HG03571 (cell line): ENCODE data around the gene TMEM60.
"Not testable (repeated sequence)": the region's sequence is repeated elsewhere in the genome, so short reads cannot be mapped to it uniquely, and the experiment has no call there.

ENCODE experiments used
- ATAC-seq: cut with Tn5 transposase; IDR thresholded peaks from one replicate; pipeline ENCODE4 v1.9.1; 2021; ENCODE audit not compliant: unreplicated experiment

Gene TMEM60

GRCh38 chr7:77798394-77799077, at the start of gene TMEM60, which contains the start of gene PHTF2:
Gene TMEM60 (minus strand): TSS chr7:77798434. CDS start chr7:77794373, 4,061 bp downstream.
Gene PHTF2 (plus strand): TSS chr7:77798773.
- peak; percentile 91 for ATAC-seq

GRCh38 chr7:77846317-77847092, 48.3 kb upstream of the TMEM60 start:
- no peak for ATAC-seq

DNA sequence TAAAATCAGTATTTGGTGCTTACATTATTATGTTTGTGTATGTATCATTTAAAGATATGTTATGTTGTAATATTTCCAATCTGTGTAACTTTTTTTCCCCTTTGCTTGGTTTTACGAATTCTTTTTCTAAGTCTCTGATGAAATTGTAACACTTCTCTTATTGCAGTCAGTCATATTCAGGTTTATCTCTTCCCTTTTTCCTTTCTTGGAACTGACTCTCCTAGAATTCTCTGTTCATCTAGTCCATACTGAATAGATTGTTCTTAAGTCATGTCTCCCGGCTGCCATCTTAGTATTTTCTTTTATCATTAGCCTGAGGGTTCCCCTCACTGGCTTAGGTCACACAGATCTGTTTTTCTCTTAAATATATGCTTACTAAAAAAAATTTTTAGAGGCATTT, 45.0 kb upstream of the TMEM60 start:
- ATAC-seq: no peak

DNA sequence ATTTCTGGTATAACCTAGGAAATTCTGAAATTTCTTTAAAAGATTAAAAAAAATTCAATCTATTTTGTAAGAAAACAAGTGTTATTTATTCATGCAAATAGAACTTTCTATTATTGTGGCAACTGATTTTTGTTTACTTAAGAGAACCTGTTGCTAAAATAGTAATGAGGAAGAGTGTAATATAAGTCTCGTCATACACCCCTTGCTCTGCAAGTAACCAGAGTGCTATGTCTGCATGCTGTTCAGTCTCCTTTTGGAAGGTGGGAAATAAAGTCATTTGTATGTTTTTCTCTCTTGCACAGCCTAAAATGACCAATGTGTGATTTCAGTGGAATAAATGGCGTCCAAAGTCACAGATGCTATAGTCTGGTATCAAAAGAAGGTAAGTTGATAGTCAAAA, 41.7 kb upstream of the TMEM60 start:
- ATAC-seq: no peak

DNA sequence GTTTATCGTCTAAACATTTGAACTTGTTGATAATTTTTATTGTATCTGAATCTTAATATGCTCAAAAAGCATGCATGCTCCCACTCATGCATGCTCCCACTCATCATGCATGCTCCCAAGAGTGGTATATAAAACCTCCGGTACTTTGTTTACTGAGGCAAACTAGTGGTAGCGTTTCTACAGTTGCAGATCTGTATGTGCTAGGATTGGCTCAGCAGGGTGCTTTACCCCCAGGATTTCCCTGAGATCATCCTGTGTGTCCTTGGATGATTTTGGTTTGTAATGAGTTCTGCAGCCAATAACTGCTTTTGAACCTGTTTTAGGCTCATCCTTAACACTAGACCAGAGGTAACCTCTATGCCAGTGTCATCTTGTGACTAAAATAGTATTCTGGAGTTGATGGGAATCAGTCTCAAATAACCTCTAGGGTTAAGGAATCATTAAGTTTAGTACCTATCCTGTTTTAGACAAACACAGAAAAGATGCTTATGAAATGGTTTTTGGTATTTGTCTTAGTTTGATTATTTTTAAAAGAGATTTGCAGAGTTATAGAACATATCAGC, 40.8 kb upstream of the TMEM60 start:
- ATAC-seq: no peak

- ATAC-seq: no peak
Measured at GRCh38 chr7:77837966-77838365, 39.7 kb upstream of the TMEM60 start.

GRCh38 chr7:77837275-77837674, 39.0 kb upstream of the TMEM60 start:
- ATAC-seq: no peak

DNA sequence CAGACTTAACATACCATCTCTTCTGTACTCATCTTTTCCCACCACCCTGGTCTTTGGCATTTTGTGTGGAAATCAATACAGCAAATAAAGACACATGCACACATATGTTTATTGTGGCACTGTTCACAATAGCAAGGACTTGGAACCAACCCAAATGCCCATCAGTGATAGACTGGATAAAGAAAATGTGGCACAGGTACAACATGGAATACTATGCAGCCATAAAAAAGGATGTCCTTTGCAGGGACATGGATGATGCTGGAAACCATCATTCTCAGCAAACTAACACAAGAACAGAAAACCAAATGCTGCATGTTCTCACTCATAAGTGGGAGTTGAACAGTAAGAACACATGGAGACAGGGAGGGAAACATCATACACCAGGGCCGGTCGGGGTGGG, 38.2 kb upstream of the TMEM60 start:
- not testable (repeated sequence) for ATAC-seq

DNA sequence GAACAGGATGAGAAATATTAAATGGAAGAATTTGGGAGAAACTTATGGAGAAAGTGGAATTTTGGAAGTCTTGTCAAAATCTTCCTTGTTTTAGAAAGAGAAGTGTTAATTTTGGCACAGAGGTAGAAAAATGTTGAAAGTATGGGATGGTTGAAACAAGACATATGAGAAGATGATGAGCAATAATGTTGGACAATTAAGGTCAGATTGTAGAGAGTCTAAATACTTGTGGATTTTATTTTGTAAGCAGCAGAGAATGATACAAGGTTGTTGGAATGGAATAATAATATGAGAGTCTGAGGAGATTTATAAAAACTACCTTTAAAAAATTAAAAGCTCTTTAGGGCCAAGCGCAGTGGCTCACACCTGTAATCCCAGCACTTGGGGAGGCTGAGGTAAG, 34.9 kb upstream of the TMEM60 start:
- ATAC-seq: no peak

- no peak for ATAC-seq
Measured at GRCh38 chr7:77831953-77832352, 33.7 kb upstream of the TMEM60 start.

GRCh38 chr7:77831481-77831880, 33.2 kb upstream of the TMEM60 start:
- no peak for ATAC-seq

DNA sequence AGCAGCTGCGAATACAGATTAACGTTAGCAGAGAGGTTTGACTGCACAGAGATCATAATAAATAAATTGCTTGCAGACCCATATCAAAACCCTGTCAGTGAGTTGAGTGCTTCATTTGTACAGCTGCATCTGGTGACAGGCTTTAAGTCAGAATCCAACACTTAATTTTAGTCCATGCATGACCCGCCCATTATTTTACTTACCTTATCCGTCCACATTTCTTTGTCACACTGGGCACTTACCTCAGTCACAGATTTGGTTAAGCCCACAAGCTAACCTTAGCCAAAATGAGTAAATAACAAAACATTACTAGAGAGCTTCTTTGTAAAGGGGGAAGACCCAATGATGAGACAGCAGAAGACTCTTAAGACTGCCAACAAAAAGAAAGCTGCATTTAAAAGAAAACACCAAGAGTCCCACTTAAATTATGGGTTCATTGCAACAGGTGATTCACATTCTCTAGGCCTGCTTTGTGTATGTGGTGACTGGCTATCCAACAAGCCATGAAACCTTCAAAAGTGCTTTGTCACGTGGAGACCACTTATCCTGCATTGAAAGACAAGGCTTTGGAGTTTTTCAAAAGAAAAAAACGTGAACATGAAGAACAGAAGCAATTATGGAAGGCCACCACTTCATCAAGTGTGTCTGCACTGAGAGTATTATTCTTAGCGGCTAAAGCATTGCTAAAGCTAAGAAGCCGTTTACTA, 32.6 kb upstream of the TMEM60 start:
- no peak for ATAC-seq

DNA sequence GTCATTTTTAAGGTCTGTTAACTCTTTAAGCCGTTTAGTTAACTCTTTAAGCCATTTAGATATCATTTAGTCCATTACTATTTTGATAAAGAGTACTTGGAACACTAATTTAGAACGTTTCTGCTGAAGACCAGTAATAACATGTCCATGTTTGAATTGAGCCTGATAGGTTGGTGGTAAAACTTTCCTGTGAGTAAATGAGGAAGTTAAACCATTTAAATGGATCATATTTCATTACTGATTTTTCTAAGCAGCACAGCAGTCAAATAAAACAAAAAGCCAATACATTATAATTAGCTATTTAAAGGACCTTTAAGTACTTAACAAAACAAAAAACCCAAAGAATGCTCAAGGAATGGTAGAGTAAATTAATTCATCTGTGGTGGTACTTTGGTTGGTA, 29.8 kb upstream of the TMEM60 start:
- no peak for ATAC-seq

DNA sequence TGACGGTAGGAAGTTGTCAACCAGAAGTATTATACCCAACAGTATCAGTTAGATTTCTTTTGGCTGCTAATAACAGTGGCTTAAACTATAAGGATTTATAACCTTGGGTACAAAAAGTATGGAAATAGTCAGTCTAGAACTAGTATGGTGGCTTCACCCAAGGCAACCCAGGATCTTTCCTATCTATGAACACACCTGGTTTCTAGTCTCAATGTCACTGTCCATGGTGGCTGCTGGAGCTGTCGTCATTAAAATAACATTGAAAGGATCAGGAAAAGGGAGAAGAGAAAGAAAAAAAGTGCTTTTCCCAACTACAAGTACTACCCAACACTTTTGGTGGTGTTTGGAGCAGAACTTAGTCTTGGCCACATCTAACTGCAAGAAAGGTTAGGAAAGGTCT, 28.1 kb upstream of the TMEM60 start:
- no peak for ATAC-seq

- ATAC-seq: no peak
Measured at GRCh38 chr7:77825131-77825530, 26.9 kb upstream of the TMEM60 start.

- no peak for ATAC-seq
Measured at GRCh38 chr7:77824636-77825035, 26.4 kb upstream of the TMEM60 start.

DNA sequence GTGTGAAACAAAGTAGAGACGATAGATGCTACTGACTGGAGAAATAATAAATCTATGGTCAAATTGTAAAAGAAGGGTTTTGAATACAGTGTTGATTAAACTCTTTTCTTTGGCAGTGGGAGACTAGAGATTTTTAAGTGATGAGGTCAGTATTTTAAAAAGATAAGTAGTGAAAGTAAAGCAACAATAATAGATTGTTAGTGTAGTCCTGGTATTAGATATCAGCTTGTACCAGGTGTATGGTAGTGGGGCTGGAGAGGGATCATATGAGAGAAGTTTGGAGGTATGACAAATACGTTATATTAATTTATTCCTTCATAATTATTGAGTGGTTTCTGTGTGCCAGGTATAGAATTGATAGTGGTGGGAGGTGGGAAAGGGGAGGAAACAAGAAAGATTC, 25.6 kb upstream of the TMEM60 start:
- peak; percentile 42 for ATAC-seq

GRCh38 chr7:77822269-77822668, 24.0 kb upstream of the TMEM60 start:
- no peak for ATAC-seq

GRCh38 chr7:77820967-77821366, 22.7 kb upstream of the TMEM60 start:
- no peak for ATAC-seq

DNA sequence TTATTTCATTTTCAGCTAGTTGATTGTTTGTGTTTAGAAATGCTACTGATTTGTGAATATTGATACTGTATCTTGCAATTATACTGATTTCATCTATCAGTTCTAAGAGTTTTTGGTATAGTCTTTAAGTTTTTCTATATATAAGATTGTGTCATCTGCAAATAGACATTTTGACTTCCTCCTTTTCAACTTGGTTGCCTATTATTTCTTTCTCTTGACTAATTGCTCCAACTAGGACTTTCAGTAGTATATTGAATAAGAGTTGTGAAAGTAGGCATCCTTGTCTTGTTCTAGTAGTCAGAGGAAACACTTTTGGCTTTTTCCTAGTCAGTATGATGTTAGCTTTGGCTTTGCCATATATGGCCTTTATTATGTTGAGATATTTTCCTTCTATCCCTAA, 20.8 kb upstream of the TMEM60 start:
- ATAC-seq: no peak

DNA sequence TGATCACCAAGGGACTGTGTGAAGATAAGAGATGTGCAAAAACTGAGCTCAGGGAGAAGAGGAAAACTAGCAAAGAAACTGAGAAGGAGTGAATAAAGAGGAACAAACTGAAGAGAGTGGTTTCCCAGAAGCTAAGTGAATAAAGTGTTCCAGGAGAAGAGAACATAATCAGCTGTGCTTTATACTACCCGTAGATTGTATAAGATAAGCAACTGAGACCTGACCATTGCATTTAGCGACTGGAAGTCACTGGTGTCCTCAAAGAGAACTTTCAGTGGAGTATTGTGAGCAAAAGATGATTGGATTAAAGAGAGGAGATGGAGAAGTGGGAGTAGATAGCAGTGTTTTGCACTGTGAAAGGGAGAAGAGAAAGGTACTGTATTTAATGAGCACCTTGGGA, 14.9 kb upstream of the TMEM60 start:
- no peak for ATAC-seq

DNA sequence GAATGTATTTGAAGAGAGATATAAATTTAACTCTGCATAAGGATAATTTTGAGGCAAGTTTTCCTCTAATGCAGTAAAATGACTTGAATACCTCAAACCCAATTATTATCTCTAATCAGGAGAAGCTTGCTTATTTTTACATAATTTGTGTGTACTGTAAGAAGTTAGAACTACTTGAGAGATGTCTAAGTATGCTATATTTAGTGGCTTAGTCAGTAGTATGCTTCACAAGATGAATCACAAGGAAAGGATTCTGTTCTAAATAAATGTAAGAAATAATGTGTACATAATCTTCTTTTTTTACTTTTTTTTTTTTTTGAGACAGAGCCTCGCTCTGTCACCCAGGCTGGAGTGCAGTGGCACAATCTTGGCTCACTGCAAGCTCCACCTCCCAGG, 14.1 kb upstream of the TMEM60 start:
- no peak for ATAC-seq
